Astrocyte (in vitro differentiated cells and primary cell): ENCODE measurements around the gene KBTBD13. TPM values are rescaled to one million over a fixed set of nuclear protein-coding genes. Genes with fewer than 3 reads are reported as not detected.
A peak's percentile ranks its signal among the peaks of the same experiment; 100 is the strongest.

Experiments used
- DNase-seq: peaks from one replicate; pipeline ENCODE4 v3.0.0-alpha.2; 2010; ENCODE audit warnings: low read depth
- FAIRE-seq: peaks from 2 replicates; lab custom pipeline; 2011; peaks lifted over from hg19 to GRCh38; lab: Jason Lieb, UNC
- H2AFZ ChIP-seq: 2 replicates; pipeline ENCODE4 v1.6.0; 2012; ENCODE audit warnings: low read depth, low read length, inconsistent platforms
- H3K27ac ChIP-seq: 2 replicates; pipeline ENCODE4 v1.5.1; 2011; ENCODE audit warnings: low read depth, low read length, inconsistent platforms
- H3K27me3 ChIP-seq: 2 replicates; pipeline ENCODE4 v1.6.0; 2011; ENCODE audit warnings: low read length, inconsistent platforms; ENCODE audit not compliant: insufficient read depth
- H3K36me3 ChIP-seq: 2 replicates; pipeline ENCODE4 v1.5.1; 2011; ENCODE audit warnings: low read length, inconsistent platforms; ENCODE audit not compliant: insufficient read depth
- H3K4me1 ChIP-seq: 2 replicates; pipeline ENCODE4 v1.5.1; 2011; ENCODE audit warnings: low read length, inconsistent platforms; ENCODE audit not compliant: insufficient read depth
- H3K4me2 ChIP-seq: 2 replicates; pipeline ENCODE4 v1.6.0; 2012; ENCODE audit warnings: low read length, inconsistent platforms
- H3K4me3 ChIP-seq: 2 replicates; pipeline ENCODE4 v1.5.1; 2011; ENCODE audit warnings: low read depth, mild to moderate bottlenecking, low read length, inconsistent platforms; ENCODE audit not compliant: insufficient read depth
- H3K79me2 ChIP-seq: 2 replicates; pipeline ENCODE4 v1.6.0; 2012; ENCODE audit warnings: mild to moderate bottlenecking, low read length, inconsistent platforms; ENCODE audit not compliant: insufficient read depth
- H3K9ac ChIP-seq: 2 replicates; pipeline ENCODE4 v1.6.0; 2012; ENCODE audit warnings: mild to moderate bottlenecking, low read length, inconsistent platforms
- H3K9me3 ChIP-seq: 2 replicates; pipeline ENCODE4 v1.5.1; 2012; ENCODE audit warnings: low read depth, mild to moderate bottlenecking, low read length, inconsistent platforms; ENCODE audit not compliant: insufficient read depth
- H4K20me1 ChIP-seq: 2 replicates; pipeline ENCODE4 v1.6.0; 2012; ENCODE audit warnings: low read length, inconsistent platforms; ENCODE audit not compliant: insufficient read depth
- H3K27ac Mint-ChIP-seq: one replicate; pipeline ENCODE4 v1.8.0; 2021; ENCODE audit warnings: mild to moderate bottlenecking, mixed read lengths; ENCODE audit not compliant: unreplicated experiment
- H3K27me3 Mint-ChIP-seq: one replicate; pipeline ENCODE4 v1.8.0; 2021; ENCODE audit warnings: low read depth, mixed read lengths; ENCODE audit not compliant: unreplicated experiment
- H3K36me3 Mint-ChIP-seq: one replicate; pipeline ENCODE4 v1.8.0; 2021; ENCODE audit warnings: low read depth, mixed read lengths; ENCODE audit not compliant: unreplicated experiment
- H3K4me1 Mint-ChIP-seq: one replicate; pipeline ENCODE4 v1.8.0; 2021; ENCODE audit warnings: low read depth, mixed read lengths; ENCODE audit not compliant: unreplicated experiment
- H3K4me3 Mint-ChIP-seq: one replicate; pipeline ENCODE4 v1.8.0; 2021; ENCODE audit warnings: mild to moderate bottlenecking, moderate library complexity, mixed read lengths; ENCODE audit not compliant: unreplicated experiment
- H3K9me3 Mint-ChIP-seq: one replicate; pipeline ENCODE4 v1.8.0; 2021; ENCODE audit warnings: mild to moderate bottlenecking, mixed read lengths; ENCODE audit not compliant: unreplicated experiment
- CTCF ChIP-seq: IDR thresholded peaks from 2 replicates; pipeline ENCODE4 v1.5.1; 2011; ENCODE audit warnings: low read depth, mild to moderate bottlenecking, inconsistent platforms, low read length, moderate library complexity; ENCODE audit not compliant: insufficient read depth
- EZH2 ChIP-seq: IDR thresholded peaks from 2 replicates; pipeline ENCODE4 v1.6.1; 2012; ENCODE audit warnings: mild to moderate bottlenecking, low read length, inconsistent platforms; ENCODE audit not compliant: insufficient read depth
- total RNA-seq: library from RNA; stranded (reverse); gene quantifications from 2 replicates; pipeline ENCODE4 v1.2.1, GENCODE V29; 2021

KBTBD13 gene
- total RNA-seq, 1 donor from 2014 or later: not detected

- no peaks in the 10 kb centered on the region for H3K9me3 Mint-ChIP-seq
- Histone ChIP-seq H3K9ac (no peak overlapping the region), H3K4me2 (peak overlapping the region; percentile 96), H3K27me3 (peaks cover 3% of the 10 kb centered on the region), H3K4me1 (peaks cover 5% of the 10 kb centered on the region), H3K4me3 (peak overlapping the region; percentile 88), H2AFZ (no peak overlapping the region), H4K20me1 (peaks cover 8% of the 10 kb centered on the region), H3K79me2 (peaks cover 20% of the 10 kb centered on the region), H3K27ac (no peak overlapping the region), H3K36me3 (peaks cover 12% of the 10 kb centered on the region), H3K9me3 (no peaks in the 10 kb centered on the region)
- DNase-seq (no peak), FAIRE-seq (no peak)
- H3K4me1 Mint-ChIP-seq: peaks cover 7% of the 10 kb centered on the region
- H3K27ac Mint-ChIP-seq: no peak overlapping the region
- H3K36me3 Mint-ChIP-seq: no peaks in the 10 kb centered on the region
- TF ChIP-seq EZH2 (no peak), CTCF (no peak)
- H3K4me3 Mint-ChIP-seq: peak overlapping the region; percentile 79
- peaks cover 5% of the 10 kb centered on the region for H3K27me3 Mint-ChIP-seq
Measured at GRCh38 chr15:65029736-65030208, 46.8 kb upstream of the KBTBD13 start.

- Histone ChIP-seq H2AFZ (peak overlapping the region; percentile 54), H3K36me3 (no peaks in the 10 kb centered on the region), H3K27me3 (peaks cover 3% of the 10 kb centered on the region), H3K9ac (no peak overlapping the region), H3K27ac (no peak overlapping the region), H3K4me1 (peaks cover 5% of the 10 kb centered on the region), H4K20me1 (peaks cover 6% of the 10 kb centered on the region), H3K4me2 (peak overlapping the region; percentile 9), H3K4me3 (no peak overlapping the region), H3K9me3 (no peaks in the 10 kb centered on the region), H3K79me2 (peaks cover 14% of the 10 kb centered on the region)
- DNase-seq: peak; percentile 39
- Mint-ChIP-seq H3K27me3 (peaks cover 10% of the 10 kb centered on the region), H3K9me3 (no peaks in the 10 kb centered on the region), H3K4me3 (peak overlapping the region; percentile 15), H3K27ac (no peak overlapping the region), H3K36me3 (no peaks in the 10 kb centered on the region), H3K4me1 (peaks cover 5% of the 10 kb centered on the region)
- TF ChIP-seq EZH2: no peak
- peak; percentile 70 for TF ChIP-seq CTCF
- FAIRE-seq: no peak
Measured at GRCh38 chr15:65032801-65033537, 43.6 kb upstream of the KBTBD13 start.
